Measurements from ENCODE around the gene SH3TC1.

SH3TC1 gene

DNA sequence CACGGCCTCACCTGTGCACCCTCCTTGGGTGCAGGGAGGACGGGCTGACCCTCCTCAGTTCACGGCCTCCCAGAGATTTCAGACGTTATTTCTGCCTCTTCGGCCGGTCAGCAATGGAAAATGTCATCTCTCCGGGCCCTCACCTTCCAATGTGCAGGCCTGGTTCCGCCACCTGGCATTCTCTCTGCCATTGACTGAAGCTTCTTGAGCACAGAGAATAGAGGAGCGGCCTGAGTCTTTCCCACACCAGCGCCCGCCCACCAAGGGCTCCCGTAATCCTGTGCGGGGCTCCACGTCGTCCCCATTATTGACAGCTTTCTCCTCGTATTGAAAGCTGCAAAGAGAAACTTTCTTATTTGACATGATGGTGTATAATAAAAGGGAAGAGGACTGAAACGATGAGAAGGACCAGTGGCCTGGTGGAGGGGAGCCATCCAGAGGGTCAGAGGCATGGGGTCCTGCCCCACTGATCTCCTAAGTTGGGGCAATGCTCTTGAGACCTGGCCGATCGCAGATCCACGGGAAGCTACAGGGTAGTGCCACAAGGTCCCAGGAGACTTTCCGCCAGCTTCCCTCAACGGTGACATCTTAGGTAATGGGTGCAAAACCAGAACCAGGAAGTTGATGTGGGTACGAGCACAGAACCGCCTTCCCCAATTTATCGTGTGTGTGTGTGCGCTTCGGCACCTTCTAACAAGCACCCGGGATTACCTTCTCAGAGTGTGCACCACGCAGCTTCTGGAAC is 91.0 kb downstream of the SH3TC1 start:
- in situ Hi-C loops (cut with MboI; ENCODE audit: low pct_unique_long_range_greater_than_20kb, low sequenced_read_pairs): no loop called here

GRCh38 chr4:8290701-8290970 is 91.5 kb downstream of the SH3TC1 start:
- DNase-seq: no peak
- in situ Hi-C loops (cut with MboI; ENCODE audit: low pct_unique_long_range_greater_than_20kb, low sequenced_read_pairs): no loop called here

More for the DNA sequence above, 91.0 kb downstream of the SH3TC1 start:
- DNase-seq: no peak
